HepG2 (cell line): ENCODE results near the gene CDX1. TPM values are rescaled to one million over a fixed set of nuclear protein-coding genes. Genes with fewer than 3 reads are reported as not detected.

Experiments
- GABPA ChIP-seq, 2 experiments: IDR thresholded peaks; 2 replicates each; pipeline ENCODE4 v1.6.1; 2011 to 2016; ENCODE audit warnings: low read depth in 2 of 2, low read length in 1 of 2, missing biosample characterization in 1 of 2, missing genetic modification characterization in 1 of 2
- GABPB1 ChIP-seq: IDR thresholded peaks from 2 replicates; pipeline ENCODE4 v1.6.1; 2016; ENCODE audit warnings: mild to moderate bottlenecking, missing genetic modification reagents, moderate library complexity, missing compliant biosample characterization
- GATAD2A ChIP-seq: IDR thresholded peaks from 2 replicates; pipeline ENCODE4 v1.6.1; 2016
- GLI4 ChIP-seq: sonication (generic); formaldehyde crosslinking; IDR thresholded peaks from 2 replicates; pipeline ENCODE4 v1.5.1; 2020; ENCODE audit warnings: missing genetic modification reagents, mild to moderate bottlenecking, moderate library complexity, borderline replicate concordance
- KDM2A ChIP-seq: sonication (generic); formaldehyde crosslinking; IDR thresholded peaks from 2 replicates; pipeline ENCODE4 v1.4.0; 2020; ENCODE audit warnings: low read depth, missing genetic modification reagents, borderline replicate concordance
- PRPF4 ChIP-seq: fragments of 200-400 bp; formaldehyde crosslinking; IDR thresholded peaks from 2 replicates; pipeline ENCODE4 v1.6.1; 2016; ENCODE audit warnings: low read length, low read depth; ENCODE audit not compliant: poor library complexity, severe bottlenecking
- RBFOX2 ChIP-seq: fragments of 200-400 bp; formaldehyde crosslinking; IDR thresholded peaks from 2 replicates; pipeline ENCODE4 v1.6.1; 2017; ENCODE audit warnings: low read depth, mild to moderate bottlenecking, low read length
- RCOR2 ChIP-seq: IDR thresholded peaks from 2 replicates; pipeline ENCODE4 v1.6.1; 2016; ENCODE audit warnings: missing biosample characterization, missing genetic modification reagents
- REXO4 ChIP-seq: sonication (generic); formaldehyde crosslinking; IDR thresholded peaks from 2 replicates; pipeline ENCODE4 v1.8.0; 2022; ENCODE audit warnings: missing genetic modification reagents, mild to moderate bottlenecking, borderline replicate concordance
- SIN3A ChIP-seq: IDR thresholded peaks from 2 replicates; pipeline ENCODE4 v1.6.1; 2011; ENCODE audit warnings: low read depth, mild to moderate bottlenecking, control low read depth, low read length, borderline replicate concordance
- TBX2 ChIP-seq: sonication (generic); formaldehyde crosslinking; IDR thresholded peaks from 2 replicates; pipeline ENCODE4 v1.5.0; 2020; ENCODE audit warnings: missing genetic modification reagents, mild to moderate bottlenecking, borderline replicate concordance
- ZFP82 ChIP-seq: sonication (generic); formaldehyde crosslinking; IDR thresholded peaks from 2 replicates; pipeline ENCODE4 v1.5.1; 2020; ENCODE audit warnings: mild to moderate bottlenecking, missing genetic modification reagents, borderline replicate concordance
- ZNF30 ChIP-seq: sonication (generic); formaldehyde crosslinking; IDR thresholded peaks from 2 replicates; pipeline ENCODE4 v1.5.0; 2020; ENCODE audit warnings: mild to moderate bottlenecking, missing genetic modification reagents
- ZNF563 ChIP-seq: sonication (generic); formaldehyde crosslinking; IDR thresholded peaks from 2 replicates; pipeline ENCODE4 v1.8.0; 2022; ENCODE audit warnings: mild to moderate bottlenecking, moderate library complexity, missing genetic modification reagents
- ZNF746 ChIP-seq: sonication (generic); formaldehyde crosslinking; IDR thresholded peaks from 2 replicates; pipeline ENCODE4 v1.8.0; 2022; ENCODE audit warnings: mild to moderate bottlenecking, missing genetic modification reagents
- ZNF790 ChIP-seq: sonication (generic); formaldehyde crosslinking; IDR thresholded peaks from 2 replicates; pipeline ENCODE4 v1.8.0; 2022; ENCODE audit warnings: missing genetic modification reagents, mild to moderate bottlenecking, borderline replicate concordance
- polyA plus RNA-seq, 8 experiments: library from polyadenylated mRNA; depleted of rRNA in 3 of 8; stranded (reverse) in 7 of 8; unstranded in 1 of 8; fragments of >200 nt; fragmentation: Illumina TruSeq in 4 of 8; extraction: Trizol in 4 of 8; gene quantifications; 2 replicates each; pipeline versions ENCODE4 v1.2.1 to v1.2.3, GENCODE V29; 2011 to 2016; ENCODE audit warnings: low read depth in 4 of 8, missing spikeins in 1 of 8, mixed read lengths in 1 of 8; ENCODE audit not compliant: insufficient read depth in 1 of 8
- total RNA-seq, 5 experiments: library from RNA; depleted of rRNA; stranded (reverse); fragments of >200 nt; fragmentation: Illumina TruSeq; extraction: Trizol; gene quantifications; 2 replicates each; pipeline ENCODE4 v1.2.3, GENCODE V29; 2016; ENCODE audit warnings: low read depth in 1 of 5
- TF ChIP-seq, protein P1 (sequence below): sonication (generic); formaldehyde crosslinking; IDR thresholded peaks from 2 replicates; pipeline ENCODE4 v1.8.1; 2022; ENCODE audit warnings: low read depth, mild to moderate bottlenecking, missing genetic modification reagents
- TF ChIP-seq, protein P2 (sequence below): sonication (generic); formaldehyde crosslinking; IDR thresholded peaks from 2 replicates; pipeline ENCODE4 v1.8.1; 2022; ENCODE audit warnings: mild to moderate bottlenecking, missing genetic modification reagents
- TF ChIP-seq, protein P3 (sequence below): fragments of 450-650 bp; IDR thresholded peaks from 2 replicates; pipeline ENCODE4 v1.6.1; 2017
- TF ChIP-seq, protein P4 (sequence below): IDR thresholded peaks from 2 replicates; pipeline ENCODE4 v1.6.1; 2018; ENCODE audit warnings: missing genetic modification reagents, mild to moderate bottlenecking, missing compliant biosample characterization
- TF ChIP-seq, protein P5 (sequence below): sonication (generic); formaldehyde crosslinking; IDR thresholded peaks from 2 replicates; pipeline ENCODE4 v1.4.0; 2020; ENCODE audit warnings: missing genetic modification reagents
- TF ChIP-seq, protein P6 (sequence below): IDR thresholded peaks from 2 replicates; pipeline ENCODE4 v1.6.1; 2016

CDX1 gene
- total and polyA plus RNA-seq, 2 of the 13 experiments (the other 11 are each of a cell fraction or from before 2014, with no cell fraction given): not detected

DNA sequence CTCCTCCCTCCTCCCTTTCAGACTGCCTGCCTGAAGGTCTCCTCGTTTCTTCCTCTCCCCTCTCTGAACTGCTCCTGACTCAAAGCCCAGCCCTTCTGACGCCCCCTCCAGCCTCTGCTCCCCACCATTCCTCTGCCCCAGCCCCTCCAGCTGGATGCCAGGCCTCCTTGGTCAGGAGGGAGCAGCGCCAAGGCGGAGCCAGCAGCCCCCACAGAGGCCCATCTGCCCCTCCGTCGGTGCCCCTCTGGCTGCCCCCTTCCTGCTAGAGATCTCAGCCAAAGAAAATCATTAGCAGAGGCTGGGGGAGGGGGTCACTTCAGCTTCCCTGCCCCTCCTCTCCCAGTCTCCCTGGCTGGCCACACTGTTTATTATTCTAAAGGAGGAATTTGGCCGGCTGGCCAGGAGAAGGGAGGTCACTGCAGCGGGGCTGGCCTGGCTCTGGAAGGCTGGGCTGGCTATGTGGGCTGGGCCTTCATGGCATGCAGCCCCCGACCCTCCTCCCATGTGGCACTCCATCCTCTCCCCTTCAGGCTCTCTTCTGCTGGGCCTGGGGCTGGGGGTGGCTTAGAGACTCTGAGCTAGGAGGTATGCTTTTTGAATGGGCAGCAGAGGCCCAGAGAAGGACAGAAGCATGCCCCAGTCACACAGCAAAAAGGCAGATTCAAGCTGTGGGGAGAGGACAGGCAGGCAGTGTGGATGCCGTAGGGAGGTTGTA, 27.9 kb upstream of the CDX1 start (continued):
- TF ChIP-seq, protein P1, sequence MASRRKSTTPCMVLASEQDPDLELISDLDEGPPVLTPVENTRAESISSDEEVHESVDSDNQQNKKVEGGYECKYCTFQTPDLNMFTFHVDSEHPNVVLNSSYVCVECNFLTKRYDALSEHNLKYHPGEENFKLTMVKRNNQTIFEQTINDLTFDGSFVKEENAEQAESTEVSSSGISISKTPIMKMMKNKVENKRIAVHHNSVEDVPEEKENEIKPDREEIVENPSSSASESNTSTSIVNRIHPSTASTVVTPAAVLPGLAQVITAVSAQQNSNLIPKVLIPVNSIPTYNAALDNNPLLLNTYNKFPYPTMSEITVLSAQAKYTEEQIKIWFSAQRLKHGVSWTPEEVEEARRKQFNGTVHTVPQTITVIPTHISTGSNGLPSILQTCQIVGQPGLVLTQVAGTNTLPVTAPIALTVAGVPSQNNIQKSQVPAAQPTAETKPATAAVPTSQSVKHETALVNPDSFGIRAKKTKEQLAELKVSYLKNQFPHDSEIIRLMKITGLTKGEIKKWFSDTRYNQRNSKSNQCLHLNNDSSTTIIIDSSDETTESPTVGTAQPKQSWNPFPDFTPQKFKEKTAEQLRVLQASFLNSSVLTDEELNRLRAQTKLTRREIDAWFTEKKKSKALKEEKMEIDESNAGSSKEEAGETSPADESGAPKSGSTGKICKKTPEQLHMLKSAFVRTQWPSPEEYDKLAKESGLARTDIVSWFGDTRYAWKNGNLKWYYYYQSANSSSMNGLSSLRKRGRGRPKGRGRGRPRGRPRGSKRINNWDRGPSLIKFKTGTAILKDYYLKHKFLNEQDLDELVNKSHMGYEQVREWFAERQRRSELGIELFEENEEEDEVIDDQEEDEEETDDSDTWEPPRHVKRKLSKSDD (CRISPR knock-in tag): no peak
- TF ChIP-seq GABPA (IDR thresholded peaks at IDR 0.05; ENCODE audit: low read depth, low read length) (no peak), GABPA (CRISPR knock-in tag; IDR thresholded peaks at IDR 0.05; ENCODE audit: low read depth) (no peak), ZNF790 (CRISPR knock-in tag) (no peak), SIN3A (peak; percentile 50; the same call in 1 of the 2 replicates), PRPF4 (no peak), ZNF30 (CRISPR knock-in tag) (0 out of 2 replicates have a peak, but pooled peaks have one; percentile 40), KDM2A (CRISPR knock-in tag) (peak; percentile 39; the same call in 1 of the 2 replicates), RCOR2 (CRISPR knock-in tag) (peak; percentile 91), ZNF563 (CRISPR knock-in tag) (no peak), ZFP82 (CRISPR knock-in tag) (no peak), REXO4 (no peak), RBFOX2 (peak; percentile 77), GLI4 (CRISPR knock-in tag) (no peak), GATAD2A (CRISPR knock-in tag) (peak; percentile 87), TBX2 (CRISPR knock-in tag) (peak; percentile 73), GABPB1 (CRISPR knock-in tag) (peak; percentile 38; the same call in 1 of the 2 replicates), ZNF746 (peak; percentile 82; the same call in 1 of the 2 replicates)
- TF ChIP-seq, protein P2, sequence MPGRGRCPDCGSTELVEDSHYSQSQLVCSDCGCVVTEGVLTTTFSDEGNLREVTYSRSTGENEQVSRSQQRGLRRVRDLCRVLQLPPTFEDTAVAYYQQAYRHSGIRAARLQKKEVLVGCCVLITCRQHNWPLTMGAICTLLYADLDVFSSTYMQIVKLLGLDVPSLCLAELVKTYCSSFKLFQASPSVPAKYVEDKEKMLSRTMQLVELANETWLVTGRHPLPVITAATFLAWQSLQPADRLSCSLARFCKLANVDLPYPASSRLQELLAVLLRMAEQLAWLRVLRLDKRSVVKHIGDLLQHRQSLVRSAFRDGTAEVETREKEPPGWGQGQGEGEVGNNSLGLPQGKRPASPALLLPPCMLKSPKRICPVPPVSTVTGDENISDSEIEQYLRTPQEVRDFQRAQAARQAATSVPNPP: no peak
- TF ChIP-seq, protein P3, sequence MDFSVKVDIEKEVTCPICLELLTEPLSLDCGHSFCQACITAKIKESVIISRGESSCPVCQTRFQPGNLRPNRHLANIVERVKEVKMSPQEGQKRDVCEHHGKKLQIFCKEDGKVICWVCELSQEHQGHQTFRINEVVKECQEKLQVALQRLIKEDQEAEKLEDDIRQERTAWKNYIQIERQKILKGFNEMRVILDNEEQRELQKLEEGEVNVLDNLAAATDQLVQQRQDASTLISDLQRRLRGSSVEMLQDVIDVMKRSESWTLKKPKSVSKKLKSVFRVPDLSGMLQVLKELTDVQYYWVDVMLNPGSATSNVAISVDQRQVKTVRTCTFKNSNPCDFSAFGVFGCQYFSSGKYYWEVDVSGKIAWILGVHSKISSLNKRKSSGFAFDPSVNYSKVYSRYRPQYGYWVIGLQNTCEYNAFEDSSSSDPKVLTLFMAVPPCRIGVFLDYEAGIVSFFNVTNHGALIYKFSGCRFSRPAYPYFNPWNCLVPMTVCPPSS: no peak
- TF ChIP-seq, protein P4, sequence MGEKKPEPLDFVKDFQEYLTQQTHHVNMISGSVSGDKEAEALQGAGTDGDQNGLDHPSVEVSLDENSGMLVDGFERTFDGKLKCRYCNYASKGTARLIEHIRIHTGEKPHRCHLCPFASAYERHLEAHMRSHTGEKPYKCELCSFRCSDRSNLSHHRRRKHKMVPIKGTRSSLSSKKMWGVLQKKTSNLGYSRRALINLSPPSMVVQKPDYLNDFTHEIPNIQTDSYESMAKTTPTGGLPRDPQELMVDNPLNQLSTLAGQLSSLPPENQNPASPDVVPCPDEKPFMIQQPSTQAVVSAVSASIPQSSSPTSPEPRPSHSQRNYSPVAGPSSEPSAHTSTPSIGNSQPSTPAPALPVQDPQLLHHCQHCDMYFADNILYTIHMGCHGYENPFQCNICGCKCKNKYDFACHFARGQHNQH: peak; percentile 40; the same call in 1 of the 2 replicates
- TF ChIP-seq, protein P5, sequence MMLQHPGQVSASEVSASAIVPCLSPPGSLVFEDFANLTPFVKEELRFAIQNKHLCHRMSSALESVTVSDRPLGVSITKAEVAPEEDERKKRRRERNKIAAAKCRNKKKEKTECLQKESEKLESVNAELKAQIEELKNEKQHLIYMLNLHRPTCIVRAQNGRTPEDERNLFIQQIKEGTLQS (CRISPR knock-in tag): no peak
- TF ChIP-seq, protein P6, sequence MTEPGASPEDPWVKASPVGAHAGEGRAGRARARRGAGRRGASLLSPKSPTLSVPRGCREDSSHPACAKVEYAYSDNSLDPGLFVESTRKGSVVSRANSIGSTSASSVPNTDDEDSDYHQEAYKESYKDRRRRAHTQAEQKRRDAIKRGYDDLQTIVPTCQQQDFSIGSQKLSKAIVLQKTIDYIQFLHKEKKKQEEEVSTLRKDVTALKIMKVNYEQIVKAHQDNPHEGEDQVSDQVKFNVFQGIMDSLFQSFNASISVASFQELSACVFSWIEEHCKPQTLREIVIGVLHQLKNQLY (CRISPR knock-in tag): no peak
